SIG-M5 treated with dmso at 0.1 percent for 504 hours (cell line): Measurements from ENCODE around the gene LRRC23.

Experiments used
- DNase-seq: peaks from one replicate; lab custom pipeline; 2025; ENCODE audit not compliant: unreplicated experiment; lab: John Stamatoyannopoulos, UW

LRRC23 gene

GRCh38 chr12:6956021-6956727 lies 51.6 kb downstream of the LRRC23 start:
- DNase-seq = no peak

- DNase-seq = no peak
These were observed 52.6 kb downstream of the LRRC23 start for GRCh38 chr12:6957151-6957701.

- no peak for DNase-seq
These were observed 53.4 kb downstream of the LRRC23 start for GRCh38 chr12:6957741-6958608.

- peak; percentile 84 for DNase-seq
These were observed 54.0 kb downstream of the LRRC23 start for GRCh38 chr12:6958609-6959057.

- DNase-seq = peak; percentile 92
These were observed 54.6 kb downstream of the LRRC23 start for GRCh38 chr12:6959058-6959804.

GRCh38 chr12:6959805-6960592 lies 55.4 kb downstream of the LRRC23 start:
- no peak for DNase-seq

GRCh38 chr12:6960593-6961277 lies 56.1 kb downstream of the LRRC23 start:
- DNase-seq = no peak

GRCh38 chr12:6961278-6961694 lies 56.7 kb downstream of the LRRC23 start:
- DNase-seq = peak; percentile 76

GRCh38 chr12:6961695-6962284 lies 57.2 kb downstream of the LRRC23 start:
- DNase-seq = peak; percentile 84

GRCh38 chr12:6962285-6963015 lies 57.8 kb downstream of the LRRC23 start:
- peak; percentile 84 for DNase-seq

- DNase-seq = no peak
These were observed 58.6 kb downstream of the LRRC23 start for GRCh38 chr12:6963016-6963731.
